T-helper 22 cell (primary cell): ENCODE measurements around the gene MPV17L.
"Not testable (repeated sequence)": the region's sequence is repeated elsewhere in the genome, so short reads cannot be mapped to it uniquely, and the experiment has no call there.

ENCODE experiments used
- DNase-seq: peaks from one replicate; pipeline ENCODE4 v3.0.0-alpha.2; 2020; ENCODE audit warnings: low read depth

Gene MPV17L

DNA sequence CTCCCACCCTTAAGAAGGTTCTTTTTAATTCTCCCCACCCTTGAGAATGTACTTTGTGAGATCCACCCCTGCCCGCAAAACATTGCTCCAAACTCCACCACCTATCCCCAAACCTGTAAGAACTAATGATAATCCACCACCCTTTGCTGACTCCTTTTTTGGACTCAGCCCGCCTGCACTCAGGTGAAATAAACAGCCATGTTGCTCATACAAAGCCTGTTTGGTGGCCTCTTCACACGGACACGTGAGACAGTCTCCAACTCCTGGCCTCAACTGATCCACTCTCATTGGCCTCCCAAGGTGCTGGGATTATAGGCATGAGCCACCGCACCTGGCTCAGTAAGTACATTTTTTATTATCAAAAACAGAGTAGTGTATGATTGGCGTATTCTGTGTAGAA lies 13.9 kb downstream of the MPV17L start:
- not testable (repeated sequence) for DNase-seq

DNA sequence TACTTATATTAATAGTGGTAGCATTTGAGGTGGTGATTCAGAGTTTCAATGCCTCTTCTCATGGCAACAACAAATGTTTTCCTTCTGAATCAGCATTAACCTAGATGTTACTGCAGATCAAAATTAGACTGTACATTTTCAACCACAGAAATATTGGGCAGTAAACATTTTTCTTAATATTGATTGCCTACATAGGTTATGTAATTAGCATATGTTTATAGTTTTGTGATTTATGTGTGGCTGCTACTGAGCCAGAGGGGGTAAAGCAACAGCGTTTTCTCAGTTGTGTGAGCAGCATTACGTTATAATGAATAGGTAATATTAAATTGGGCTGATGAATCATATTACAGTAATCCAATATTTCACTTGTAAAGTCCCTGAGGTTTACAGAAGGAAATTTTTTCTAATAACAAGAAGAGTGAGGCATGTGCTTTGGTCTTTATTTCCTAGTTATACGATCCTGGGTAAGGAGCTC lies 20.0 kb downstream of the MPV17L start:
- no peak for DNase-seq

DNA sequence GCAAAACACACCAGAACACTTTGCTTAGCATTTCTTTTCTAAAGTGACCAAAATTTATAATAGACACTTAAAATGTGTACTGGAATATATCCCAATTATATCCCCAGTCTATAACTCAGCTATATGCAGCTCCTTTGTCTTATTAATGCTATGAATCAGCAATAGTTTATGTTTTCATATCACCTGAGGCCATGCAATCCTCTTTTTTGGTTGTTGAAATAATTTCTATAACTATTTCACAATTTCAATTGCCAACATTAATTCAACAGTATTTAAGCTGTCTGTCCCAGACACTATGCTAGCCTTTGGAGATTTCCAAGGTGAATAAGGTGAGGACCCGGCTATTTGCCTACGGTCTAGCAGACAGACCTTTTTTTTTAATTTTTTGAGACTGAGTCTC lies 21.6 kb downstream of the MPV17L start:
- DNase-seq: no peak

DNA sequence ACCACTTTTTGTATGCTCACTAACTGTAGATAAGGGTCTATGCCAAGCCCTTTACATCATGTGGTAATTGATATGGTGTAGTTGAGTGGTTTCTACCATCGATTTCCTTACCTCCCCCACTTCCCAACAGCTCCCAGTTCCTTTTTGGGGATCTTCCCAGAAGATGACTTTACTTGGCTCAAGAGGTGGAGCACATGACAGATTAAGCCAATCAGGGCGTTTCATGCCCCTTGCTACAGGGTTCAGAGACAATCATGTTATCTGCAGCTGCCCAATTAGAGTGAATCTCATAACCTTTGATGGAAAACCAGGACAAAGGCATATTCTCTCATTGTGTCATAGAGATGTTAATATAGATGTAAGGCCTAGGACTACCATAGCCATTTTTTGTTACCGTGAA lies 22.7 kb downstream of the MPV17L start:
- DNase-seq: no peak

DNA sequence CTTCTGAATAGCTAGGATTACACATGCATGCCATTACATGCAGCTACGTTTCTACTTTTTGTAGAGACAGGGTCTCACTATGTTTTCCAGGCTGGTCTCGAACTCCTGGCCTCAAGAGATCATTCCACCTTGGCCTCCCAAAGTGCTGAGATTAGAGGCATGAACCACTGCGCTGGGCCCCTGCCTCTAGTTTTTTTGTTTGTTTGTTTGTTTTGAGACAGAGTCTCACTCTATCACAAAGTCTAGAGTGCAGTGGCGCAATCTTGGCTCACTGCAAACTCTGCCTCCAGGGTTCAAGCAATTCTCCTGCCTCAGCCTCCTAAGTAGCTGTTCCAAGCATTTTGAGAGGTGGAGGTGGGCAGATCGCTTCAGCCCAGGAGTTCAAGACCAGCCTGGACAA lies 26.1 kb downstream of the MPV17L start:
- DNase-seq: not testable (repeated sequence)

DNA sequence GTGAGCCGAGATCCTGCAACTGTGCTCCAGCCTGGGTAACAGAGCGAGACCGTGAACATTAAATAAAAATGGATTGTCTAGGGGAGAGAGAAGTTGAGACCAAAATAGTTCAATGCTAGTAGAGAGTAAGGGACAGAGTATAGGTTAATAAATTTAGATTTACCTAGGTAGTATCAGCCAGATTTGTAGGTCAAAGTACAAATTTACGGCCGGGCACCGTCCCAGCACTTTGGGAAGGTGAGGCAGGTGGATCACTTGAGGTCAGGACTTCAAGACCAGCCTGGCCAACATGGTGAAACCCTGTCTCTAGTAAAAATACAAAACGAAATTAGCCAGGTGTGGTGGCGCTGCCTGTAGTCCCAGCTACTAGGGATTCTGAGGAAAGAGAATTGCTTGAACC lies 26.7 kb downstream of the MPV17L start:
- DNase-seq: no peak

DNA sequence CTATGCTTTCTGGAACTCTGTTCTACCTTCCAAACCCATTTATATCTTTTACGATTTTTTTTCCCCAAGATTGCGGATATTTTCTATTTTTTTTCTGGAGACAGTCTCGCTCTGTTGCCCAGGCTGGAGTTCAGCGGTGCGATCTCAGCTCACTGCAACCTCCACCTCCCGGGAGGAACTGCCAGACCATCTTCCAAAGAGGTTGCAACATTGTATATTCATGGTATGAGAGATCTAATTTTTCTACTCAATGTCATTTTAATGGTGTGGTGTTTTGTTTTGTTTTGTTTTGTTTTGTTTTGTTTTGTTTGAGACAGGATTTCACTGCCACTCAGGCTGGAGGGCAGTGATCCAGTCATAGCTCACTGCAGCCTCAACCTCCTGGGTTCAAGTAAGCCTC lies 30.3 kb downstream of the MPV17L start:
- DNase-seq: no peak

DNA sequence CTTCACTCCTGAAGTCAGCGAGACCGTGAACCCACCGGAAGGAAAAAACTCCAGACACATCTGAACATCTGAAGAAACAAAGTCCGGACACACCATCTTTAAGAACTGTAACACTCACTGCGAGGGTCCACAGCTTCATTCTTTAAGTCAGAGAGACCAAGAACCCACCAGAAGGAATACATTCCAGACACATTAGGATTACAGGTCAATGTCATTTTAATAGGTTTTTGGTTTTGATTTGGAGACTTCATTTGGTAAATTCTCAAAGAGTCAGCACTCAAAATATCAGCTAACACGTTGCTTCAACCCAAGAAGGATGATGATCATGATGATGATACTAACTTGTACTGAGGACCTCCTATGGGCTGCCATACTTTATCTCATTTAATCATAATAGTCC lies 31.2 kb downstream of the MPV17L start:
- DNase-seq: no peak

DNA sequence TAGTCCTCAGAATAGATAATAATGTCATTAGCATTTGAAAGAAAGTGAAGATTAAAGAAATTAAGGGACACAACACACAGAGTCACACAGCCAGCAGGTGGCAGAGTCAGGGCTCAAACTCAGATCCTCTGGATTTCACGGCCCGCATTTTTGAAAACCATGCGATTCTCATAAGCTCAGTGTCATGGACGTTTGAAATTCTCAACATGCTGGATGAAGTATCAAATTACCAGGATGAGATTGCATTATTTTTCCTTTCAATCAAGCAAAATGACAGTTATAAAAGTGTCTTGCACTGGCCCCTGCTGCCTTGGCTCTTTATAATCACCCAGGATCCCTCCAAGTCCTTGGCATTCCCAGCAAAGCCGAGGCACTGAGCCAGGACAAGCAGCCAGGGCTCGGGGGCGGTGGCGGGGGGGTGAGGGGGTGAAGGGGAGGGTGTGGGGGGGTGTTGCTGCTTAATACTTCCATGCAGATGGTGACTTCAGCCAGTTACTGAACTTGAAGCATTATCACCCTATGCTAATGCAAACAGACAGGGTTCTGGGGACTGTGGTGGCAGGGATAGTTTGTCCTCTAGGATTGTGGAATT lies 32.2 kb downstream of the MPV17L start:
- DNase-seq: no peak

DNA sequence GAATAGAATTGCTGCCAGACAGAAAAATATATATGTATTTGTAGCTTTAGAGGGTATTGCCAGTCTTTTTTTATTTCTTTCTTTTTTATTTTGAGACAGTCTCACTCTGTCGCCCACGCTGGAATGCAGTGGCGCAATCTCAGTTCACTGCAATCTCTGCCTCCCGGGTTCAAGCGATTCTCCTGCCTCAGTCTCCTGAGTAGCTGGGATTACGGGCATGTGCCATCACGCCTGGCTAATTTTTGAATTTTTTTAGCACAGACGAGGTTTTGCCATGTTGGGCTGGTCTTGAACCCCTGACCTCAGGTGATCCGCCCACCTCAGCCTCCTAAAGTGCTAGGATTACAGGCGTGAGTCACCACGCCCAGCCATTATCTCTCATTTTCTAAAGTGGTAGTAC lies 35.3 kb downstream of the MPV17L start:
- not testable (repeated sequence) for DNase-seq

DNA sequence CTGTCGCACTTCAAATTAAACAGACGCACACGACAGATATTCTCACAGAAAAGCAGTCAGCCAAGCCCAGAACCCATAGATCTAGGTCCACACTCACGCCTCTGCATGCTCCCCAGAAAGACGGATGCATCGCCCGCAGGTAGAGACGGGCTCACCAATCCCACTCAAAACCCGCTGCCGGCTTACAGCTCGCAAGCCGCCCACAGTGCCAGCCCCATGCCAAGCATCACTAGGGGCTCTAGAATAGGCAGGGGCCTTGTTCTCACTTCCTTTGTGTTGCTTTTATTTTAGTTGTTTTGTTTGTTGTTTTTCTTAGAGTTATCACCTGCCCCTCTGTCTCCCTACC lies 38.5 kb downstream of the MPV17L start:
- no peak for DNase-seq

DNA sequence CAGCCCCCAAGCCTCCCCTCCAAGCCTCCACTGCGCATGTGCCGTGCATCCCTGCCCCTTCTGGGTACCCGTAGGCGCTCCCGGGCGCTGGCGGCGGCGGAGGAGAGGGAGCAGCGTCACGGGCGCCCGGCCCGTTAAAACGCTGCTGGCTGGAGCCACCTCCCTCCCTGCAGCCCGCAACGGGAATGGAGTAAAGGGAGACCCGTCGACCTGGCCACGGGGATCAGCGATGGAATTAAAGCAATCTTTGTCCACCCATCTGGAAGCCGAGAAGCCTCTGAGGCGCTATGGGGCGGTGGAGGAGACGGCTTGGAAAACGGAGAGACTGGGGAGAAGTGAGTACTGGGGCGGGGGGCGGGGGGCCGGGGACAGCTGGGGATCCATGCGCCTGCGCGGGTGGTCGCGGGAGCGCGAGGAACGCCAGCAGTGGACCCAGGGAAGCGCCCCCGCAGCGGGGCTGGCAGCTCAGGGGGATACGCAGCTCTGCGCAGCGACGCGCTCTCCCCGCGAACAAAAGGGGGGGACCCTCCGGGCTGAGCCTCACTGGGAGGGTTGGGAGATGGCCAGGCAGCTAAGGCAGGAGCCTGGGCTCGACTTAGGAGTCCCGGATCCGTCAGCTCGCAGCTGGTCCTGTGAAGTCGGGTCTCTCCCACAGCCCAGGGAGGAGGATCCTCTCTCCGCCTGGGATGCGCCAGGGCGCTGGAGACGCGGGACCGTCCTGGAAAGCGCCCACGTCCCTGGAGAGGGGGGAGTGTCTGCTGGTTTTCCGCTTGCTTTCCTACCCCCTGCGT lies 39.1 kb downstream of the MPV17L start, which contains the start of gene BMERB1:
TSS of gene BMERB1 (plus strand) at position 164 of the 791 bp plus-strand sequence. CDS start at position 230, 66 bp downstream.
- DNase-seq: no peak

DNA sequence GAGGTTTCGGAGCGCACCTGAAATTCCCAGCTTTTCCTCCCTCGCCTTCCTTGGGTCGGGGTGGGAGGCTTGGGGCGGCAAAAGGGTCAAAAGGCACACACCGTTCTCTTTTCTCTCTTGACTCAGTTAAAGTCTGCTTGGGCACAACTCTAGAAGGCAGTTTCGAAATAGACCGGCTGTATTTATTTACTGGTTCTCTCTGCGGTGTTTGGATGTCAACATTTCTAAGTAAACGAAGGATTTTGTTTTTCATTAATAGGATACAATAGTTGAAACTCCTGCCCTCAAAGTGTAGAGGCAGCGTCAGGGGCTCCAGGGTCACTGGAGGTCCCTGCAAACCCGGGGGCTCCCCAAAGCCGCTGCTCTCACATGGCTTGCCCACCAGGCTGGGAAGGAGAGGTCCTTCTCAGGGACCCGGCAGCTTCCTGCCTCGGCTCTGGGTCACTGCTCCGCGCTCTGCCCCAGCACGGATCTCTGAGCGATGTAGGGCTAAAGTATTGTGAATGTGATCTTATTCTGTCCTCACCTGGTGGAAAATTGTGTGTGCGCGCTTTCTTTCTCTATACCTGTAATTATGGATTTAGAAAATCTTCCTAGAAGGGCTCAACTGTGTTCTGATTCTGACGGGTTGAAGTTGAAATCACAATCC lies 39.8 kb downstream of the MPV17L start:
- DNase-seq: no peak

DNA sequence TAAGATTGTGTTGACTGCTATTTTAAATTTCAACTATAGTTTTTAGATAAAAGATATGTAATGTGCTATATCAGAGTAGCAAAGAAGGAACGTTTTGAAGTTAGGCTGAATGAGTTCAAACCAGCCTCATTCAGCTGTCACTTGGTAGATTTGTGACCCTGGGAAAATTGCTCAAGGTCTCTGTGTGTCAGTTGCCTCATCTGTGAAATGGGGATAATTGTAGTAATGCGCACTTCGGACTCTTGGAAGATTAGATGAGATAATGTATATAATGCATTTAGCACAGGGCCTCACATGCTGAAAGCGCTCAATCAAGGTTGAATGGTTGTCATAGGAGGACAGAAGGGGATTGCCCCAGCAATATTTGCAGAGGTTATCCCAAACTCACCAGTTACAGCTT lies 43.5 kb downstream of the MPV17L start:
- no peak for DNase-seq

DNA sequence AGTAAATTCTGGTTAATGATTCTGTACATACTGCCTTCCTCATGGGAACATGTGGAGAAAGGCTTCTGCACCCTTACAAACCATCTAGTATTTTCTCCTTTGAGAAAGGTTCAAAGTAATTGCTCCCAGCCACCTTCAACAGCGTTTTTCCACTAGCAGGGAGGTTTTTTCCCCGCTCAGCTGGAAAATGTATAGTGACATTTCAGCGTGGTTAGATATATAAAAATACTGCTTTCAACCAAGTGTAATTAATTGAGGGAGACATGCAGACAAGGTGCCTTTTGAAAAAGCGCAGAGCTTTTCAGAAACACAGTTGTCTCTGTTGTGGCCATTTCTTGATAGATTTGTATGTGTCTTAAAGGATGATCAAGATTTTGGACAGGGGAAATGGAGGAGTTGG lies 44.0 kb downstream of the MPV17L start:
- DNase-seq: no peak

DNA sequence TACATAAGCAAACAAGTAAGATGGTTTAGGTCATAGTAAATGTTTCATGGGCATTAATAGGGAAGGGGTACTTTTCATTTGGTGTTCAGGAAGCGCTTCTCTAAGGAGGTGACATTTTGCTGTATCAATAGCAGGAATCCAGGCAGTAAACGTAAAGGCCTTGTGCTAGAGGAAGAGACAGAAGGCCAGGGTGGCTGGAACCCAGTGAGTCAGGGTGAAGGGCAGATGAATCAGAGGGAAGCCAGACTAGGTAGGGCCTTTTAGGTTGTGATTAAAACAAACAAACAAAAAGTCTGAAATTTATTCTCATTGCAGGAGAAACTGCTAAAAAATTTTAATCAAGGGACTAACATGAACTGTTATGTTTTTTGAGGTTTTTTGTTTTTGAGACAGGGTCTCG lies 45.3 kb downstream of the MPV17L start:
- DNase-seq: no peak

DNA sequence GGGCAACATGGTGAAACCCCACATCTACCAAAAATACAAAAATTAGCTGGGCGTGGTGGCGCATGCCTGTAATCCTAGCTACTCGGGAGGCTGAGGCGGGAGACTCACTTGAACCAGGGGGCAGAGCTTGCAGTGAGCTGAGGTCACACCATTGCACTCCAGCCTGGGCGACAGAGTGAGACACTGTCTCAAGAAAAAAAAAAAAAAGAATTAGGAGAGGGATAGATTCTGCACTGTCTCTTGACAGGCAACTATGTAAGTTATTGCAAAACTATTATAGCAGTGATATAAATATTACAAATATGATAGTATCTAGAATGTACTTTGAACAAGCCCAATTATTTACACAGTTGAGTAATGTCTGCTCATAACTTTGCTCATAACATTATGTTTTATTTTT lies 46.6 kb downstream of the MPV17L start:
- DNase-seq: not testable (repeated sequence)

DNA sequence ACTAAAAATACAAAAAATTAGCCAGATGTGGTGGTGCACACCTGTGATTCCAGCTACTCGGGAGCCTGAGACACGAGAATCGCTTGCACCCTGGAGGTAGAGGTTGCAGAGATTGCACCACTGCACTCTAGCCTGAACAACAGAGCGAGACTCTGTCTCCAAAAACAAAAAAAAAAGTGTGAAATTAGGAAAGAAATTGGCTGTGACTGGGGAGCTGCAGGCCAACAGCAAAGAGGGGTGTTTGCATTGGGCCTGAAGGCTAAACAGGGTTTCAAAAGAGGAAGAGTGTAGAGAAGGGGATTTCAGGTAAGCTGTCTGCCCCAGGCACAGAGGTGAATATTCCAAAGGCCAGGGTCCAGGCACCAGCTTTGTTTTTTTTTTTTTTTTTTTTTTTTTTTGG lies 48.2 kb downstream of the MPV17L start:
- DNase-seq: no peak

DNA sequence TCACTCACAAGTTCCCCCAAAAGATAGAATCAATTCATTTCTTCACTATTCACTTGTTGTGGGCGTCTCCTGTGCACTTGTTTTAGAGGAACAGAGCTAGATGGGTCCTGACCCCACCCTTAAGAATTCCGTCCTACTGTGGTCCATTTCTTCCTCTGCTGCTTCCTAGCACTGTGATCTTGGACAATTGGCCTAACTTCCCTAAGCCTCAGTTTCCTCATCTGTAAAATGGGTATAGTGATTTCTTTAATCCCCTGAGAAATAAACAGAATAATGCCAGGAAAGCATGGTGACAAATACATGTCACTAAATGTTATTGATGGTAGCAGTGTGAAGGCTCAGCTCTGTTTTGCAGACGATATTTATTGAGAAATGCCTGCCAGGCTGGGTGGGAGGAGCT lies 48.7 kb downstream of the MPV17L start:
- DNase-seq: no peak

DNA sequence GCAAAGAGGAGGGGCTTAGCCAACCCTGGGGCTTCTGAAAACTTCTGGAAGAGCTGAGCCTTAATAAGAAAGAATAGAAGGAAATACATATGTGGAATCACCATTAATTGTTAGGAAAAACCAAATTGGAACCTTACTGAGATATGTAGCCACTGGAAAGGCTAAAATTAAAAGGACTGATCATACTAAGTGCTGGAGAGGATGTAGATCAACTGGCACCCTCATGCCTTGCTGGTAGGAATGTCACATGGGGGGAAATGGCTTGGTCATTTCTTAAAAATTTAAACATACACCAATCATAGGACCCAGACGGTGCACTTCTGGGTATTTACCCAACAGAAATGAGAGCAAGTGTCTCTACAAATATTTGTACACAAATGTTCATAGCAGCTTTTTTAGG lies 49.9 kb downstream of the MPV17L start:
- DNase-seq: no peak

DNA sequence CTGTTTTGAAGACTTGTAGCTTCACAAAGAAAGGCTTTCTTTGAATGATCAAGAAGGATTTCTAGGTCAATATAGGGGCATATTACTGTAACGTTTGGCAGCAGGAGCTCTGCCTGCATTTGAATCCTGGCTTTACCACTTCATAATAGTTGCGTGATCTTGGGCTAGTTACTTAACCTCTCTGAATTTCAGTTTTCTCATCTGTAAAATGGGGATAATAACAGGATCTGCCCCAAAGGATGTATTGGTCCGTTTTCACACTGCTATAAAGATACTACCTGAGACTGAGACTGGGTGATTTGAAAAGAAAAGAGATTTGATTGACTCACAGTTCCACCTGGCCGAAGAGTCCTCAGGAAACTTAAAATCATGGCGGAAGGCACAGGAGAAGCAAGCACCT lies 51.3 kb downstream of the MPV17L start:
- no peak for DNase-seq

DNA sequence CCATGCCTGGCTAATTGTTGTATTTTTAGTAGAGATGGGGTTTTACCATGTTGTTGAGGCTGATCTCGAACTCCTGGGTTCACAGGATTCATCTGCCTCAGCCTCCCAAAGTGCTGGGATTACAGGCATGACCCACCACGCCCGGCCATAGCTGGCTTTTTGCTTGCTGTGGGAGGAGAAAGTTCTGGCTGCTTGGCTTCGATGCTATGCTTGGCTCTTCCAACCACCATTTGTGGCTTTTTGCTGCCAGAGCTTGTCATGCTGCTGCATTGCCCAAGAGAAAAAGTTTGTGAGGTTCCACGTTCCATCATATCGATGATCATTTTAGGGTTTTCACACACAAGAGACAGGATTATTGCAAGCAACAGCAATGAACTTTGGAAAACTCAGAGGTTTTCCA lies 55.1 kb downstream of the MPV17L start:
- no peak for DNase-seq

DNA sequence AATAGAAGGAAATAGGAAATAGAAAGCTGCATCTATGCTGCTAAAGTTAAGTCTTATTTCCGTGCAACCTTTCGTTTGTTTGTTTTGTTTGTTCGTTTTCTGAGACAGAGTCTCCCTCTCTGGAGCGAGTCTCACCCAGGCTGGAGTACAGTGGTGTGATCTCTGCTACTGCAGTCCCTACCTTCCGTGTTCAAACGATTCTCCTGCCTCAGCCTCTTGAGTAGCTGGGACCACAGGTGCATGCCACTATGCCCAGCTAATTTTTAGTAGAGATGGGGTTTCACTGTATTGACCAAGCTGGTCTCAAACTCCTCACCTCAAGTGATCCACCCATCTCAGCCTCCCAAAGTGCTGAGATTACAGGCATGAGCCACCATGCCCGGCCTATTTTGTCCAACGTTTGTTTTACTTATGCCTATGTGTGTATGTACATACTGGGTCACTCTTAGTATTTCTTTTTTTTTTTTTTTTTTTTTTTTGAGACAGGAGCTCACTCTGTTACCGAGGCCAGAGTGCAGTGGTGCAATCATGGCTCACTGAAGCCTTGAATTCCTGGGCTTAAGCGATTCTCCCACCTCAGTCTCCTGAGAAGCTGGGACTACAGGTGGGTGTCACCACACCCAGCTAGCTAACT lies 55.7 kb downstream of the MPV17L start:
- DNase-seq: no peak
